ENCODE measurements around the gene WNT6.
A peak's percentile ranks its signal among the peaks of the same experiment; 100 is the strongest.

The WNT6 gene

DNA sequence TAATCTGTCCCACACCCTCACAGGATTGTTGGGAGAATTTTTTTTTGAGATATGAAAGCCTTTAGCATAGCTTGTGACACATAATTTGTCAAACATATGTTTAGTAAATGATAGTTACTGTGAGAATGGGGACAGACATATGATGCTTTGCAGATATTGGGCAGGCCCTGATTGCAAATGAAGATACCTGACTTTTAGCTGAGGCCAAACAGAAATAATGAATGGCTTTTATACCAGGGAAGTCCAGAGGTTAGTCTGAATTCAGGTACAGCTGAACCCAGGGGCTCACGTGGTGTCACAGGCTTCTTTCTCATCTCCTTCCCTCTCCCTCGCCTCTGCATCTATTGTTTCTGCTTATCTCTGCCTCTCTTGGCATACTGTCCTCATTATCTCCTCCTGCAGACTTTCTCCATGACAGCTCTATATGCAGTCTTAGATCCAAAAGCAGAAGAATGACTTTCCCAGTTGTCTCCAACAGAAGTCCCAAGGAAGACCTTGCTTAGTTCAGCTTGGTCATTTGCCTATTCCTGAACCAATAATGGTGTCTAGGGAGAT, 16.2 kb downstream of the WNT6 start:
- no peak for DNase-seq (ENCODE audit: low spot score)

DNA sequence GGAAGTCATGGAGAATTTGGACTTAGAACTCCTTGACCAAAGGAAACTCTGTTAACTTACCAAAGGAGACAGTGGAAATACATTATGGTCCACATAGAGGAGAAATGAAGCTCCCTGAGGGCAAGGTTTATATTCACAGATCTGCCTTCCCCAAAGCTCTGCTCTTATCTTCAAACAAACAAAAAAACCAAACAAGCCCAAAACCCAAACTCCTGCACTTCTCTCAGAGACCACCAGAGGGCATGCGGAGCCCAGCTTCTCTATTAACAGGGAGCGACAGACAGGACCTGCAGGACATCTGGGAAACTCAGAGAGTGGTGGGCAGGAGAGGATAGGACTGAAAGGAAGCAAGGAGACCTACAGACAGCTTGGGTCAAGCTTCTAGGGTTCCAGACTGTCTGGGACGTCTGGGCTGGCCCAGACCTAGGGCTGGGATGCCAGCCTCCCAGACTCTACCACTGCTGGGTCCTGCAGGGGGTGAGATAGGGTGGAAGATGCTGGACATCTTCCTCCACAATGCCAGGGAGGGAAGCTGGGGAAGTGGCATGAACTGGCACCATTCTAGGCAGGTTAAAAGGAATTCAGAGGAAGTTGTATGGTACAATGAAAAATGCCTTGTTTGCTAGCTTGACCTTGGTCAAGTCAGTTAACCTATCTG, 17.1 kb downstream of the WNT6 start:
- TF ChIP-seq, protein P1, sequence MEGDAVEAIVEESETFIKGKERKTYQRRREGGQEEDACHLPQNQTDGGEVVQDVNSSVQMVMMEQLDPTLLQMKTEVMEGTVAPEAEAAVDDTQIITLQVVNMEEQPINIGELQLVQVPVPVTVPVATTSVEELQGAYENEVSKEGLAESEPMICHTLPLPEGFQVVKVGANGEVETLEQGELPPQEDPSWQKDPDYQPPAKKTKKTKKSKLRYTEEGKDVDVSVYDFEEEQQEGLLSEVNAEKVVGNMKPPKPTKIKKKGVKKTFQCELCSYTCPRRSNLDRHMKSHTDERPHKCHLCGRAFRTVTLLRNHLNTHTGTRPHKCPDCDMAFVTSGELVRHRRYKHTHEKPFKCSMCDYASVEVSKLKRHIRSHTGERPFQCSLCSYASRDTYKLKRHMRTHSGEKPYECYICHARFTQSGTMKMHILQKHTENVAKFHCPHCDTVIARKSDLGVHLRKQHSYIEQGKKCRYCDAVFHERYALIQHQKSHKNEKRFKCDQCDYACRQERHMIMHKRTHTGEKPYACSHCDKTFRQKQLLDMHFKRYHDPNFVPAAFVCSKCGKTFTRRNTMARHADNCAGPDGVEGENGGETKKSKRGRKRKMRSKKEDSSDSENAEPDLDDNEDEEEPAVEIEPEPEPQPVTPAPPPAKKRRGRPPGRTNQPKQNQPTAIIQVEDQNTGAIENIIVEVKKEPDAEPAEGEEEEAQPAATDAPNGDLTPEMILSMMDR (IDR thresholded peaks at IDR 0.05; ENCODE audit: extremely low read depth, insufficient read depth, missing control alignments), result peak; percentile 92
- in situ Hi-C loops (cut with MboI; ENCODE audit: low pct_unique_long_range_greater_than_20kb, low sequenced_read_pairs, unreplicated experiment), result no loop called here
- peak; percentile 82 for DNase-seq (ENCODE audit: low spot score)

More for the DNA sequence above, 16.2 kb downstream of the WNT6 start:
- in situ Hi-C loops (cut with MboI; ENCODE audit: low pct_unique_long_range_greater_than_20kb, low sequenced_read_pairs, unreplicated experiment), result no loop called here
- TF ChIP-seq, protein P1 (IDR thresholded peaks at IDR 0.05; ENCODE audit: extremely low read depth, insufficient read depth, missing control alignments), result no peak

- DNase-seq (ENCODE audit: low spot score), result no peak
- in situ Hi-C loops (cut with MboI; ENCODE audit: low pct_unique_long_range_greater_than_20kb, low sequenced_read_pairs, unreplicated experiment), result no loop called here
Measured at GRCh38 chr2:218877331-218877730, 17.7 kb downstream of the WNT6 start.

DNA sequence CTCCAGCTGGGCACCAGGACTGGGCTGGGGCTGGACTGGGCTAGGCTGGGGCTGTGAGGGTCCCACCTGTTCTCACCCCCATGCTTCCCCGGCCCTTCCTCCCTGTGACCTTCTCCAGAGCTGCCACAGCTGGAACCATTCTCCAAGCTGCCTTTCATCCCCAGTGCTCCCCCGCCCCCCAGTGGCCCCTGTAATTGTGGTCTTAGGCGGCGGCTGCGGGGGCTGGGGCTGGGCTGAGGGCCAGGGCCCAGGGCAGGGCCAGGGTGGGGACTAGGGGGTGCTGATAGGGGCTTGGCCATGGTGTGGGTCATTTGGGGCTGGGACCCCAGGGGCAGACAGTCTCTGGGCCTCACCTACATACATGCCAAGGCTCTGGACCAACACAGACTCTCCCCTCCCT, 18.3 kb downstream of the WNT6 start:
- TF ChIP-seq, protein P1 (IDR thresholded peaks at IDR 0.05; ENCODE audit: extremely low read depth, insufficient read depth, missing control alignments), result no peak
- in situ Hi-C loops (cut with MboI; ENCODE audit: low pct_unique_long_range_greater_than_20kb, low sequenced_read_pairs, unreplicated experiment), result no loop called here
- DNase-seq (ENCODE audit: low spot score), result no peak

More at GRCh38 chr2:218877331-218877730, 17.7 kb downstream of the WNT6 start:
- TF ChIP-seq, protein P1 (IDR thresholded peaks at IDR 0.05; ENCODE audit: extremely low read depth, insufficient read depth, missing control alignments), result no peak

DNA sequence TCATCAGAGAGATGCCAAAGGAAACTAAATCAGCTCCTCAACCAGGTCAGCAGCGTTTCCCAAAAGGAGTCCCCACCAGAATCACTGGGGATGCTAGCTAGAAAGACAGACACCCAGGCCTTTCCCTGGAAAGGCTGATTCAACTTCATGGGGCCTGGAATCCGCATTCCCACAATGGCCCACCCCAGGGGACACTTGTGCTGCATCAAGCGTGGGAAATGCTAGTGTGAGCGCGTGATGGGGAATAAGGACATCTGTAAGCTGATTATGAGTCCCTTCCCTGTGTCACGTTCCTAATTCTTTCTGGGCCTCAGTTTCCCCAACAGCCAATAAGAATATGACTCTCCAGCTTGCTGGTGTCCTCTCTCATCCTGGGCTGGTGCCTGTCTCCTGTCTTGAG, 18.9 kb downstream of the WNT6 start:
- in situ Hi-C loops (cut with MboI; ENCODE audit: low pct_unique_long_range_greater_than_20kb, low sequenced_read_pairs, unreplicated experiment), result no loop called here
- no peak for DNase-seq (ENCODE audit: low spot score)
- TF ChIP-seq, protein P1 (IDR thresholded peaks at IDR 0.05; ENCODE audit: extremely low read depth, insufficient read depth, missing control alignments), result no peak

- in situ Hi-C loops (cut with MboI; ENCODE audit: low pct_unique_long_range_greater_than_20kb, low sequenced_read_pairs, unreplicated experiment), result no loop called here
- TF ChIP-seq, protein P1 (IDR thresholded peaks at IDR 0.05; ENCODE audit: extremely low read depth, insufficient read depth, missing control alignments), result no peak
- no peak for DNase-seq (ENCODE audit: low spot score)
Measured at GRCh38 chr2:218878926-218879761, 19.5 kb downstream of the WNT6 start.

Measured in GM13977 (cell line).